ENCODE measurements around the gene SEMA3B. TPM values are rescaled to one million over a fixed set of nuclear protein-coding genes. Genes with fewer than 3 reads are reported as not detected.
A peak's percentile ranks its signal among the peaks of the same experiment; 100 is the strongest.

SEMA3B gene
- total and polyA plus RNA-seq, 4 donors: 39.6 to 95.7 (median 61.7) TPM

- Histone ChIP-seq H3K4me1 (ENCODE audit: control insufficient read depth in 5 of 5, insufficient read depth in 5 of 5, low read length in 5 of 5) (peaks cover 10 to 31% (median 17%) of the 10 kb centered on the region in 5 donors), H3K36me3 (ENCODE audit: control insufficient read depth in 4 of 4, insufficient read depth in 4 of 4, low read length in 4 of 4) (peaks cover 0 to 4% (median 0%) of the 10 kb centered on the region in 4 donors)
- 0 to 1% methylated on average over 61 of the region's 61 CpGs for WGBS, 2 donors
Measured at GRCh38 chr3:50298836-50299637, 30.1 kb downstream of the SEMA3B start, which contains the start of the genes HYAL3 and NAA80. Gene HYAL3, minus strand, starts transcription at chr3:50299405. Its CDS starts 3,803 bp downstream, at chr3:50295602. Gene NAA80, minus strand, starts transcription at chr3:50299405. Its CDS starts 1,942 bp downstream, at chr3:50297463.

GRCh38 chr3:50299638-50299928 lies 30.6 kb downstream of the SEMA3B start:
- ATAC-seq (ENCODE audit: insufficient read depth, low FRiP score) (no peak), DNase-seq (no peak)
- no peaks in the 10 kb centered on the region for H3K9me3 ChIP-seq (ENCODE audit: control insufficient read depth in 4 of 4, insufficient read depth in 3 of 4, low read length in 3 of 4)
- H3K36me3 ChIP-seq (ENCODE audit: control insufficient read depth in 4 of 4, insufficient read depth in 4 of 4, low read length in 4 of 4): peaks cover 0 to 4% (median 0%) of the 10 kb centered on the region in 4 donors
- no peaks in the 10 kb centered on the region for H3K27me3 ChIP-seq (ENCODE audit: control insufficient read depth in 3 of 3, insufficient read depth in 3 of 3, low read length in 2 of 3)
- H3K27ac ChIP-seq (ENCODE audit: low read depth in 1 of 2, low read length in 1 of 2): peak overlapping the region; percentile 85 to 95
- H3K9ac ChIP-seq (ENCODE audit: insufficient read depth in 1 of 2, low read length in 2 of 2): peak overlapping the region; percentile 51 to 85
- TF ChIP-seq CTCF (IDR thresholded peaks at IDR 0.05; ENCODE audit: control extremely low read depth, extremely low read depth): no peak
- 1% methylated on average over 12 of the region's 12 CpGs for WGBS, 2 donors
- peak overlapping the region; percentile 6 for H3K4me3 ChIP-seq
- H3K4me1 ChIP-seq (ENCODE audit: control insufficient read depth in 5 of 5, insufficient read depth in 5 of 5, low read length in 5 of 5): peaks cover 10 to 31% (median 17%) of the 10 kb centered on the region in 5 donors

More at GRCh38 chr3:50298836-50299637, 30.1 kb downstream of the SEMA3B start, which contains the start of the genes HYAL3 and NAA80:
- Histone ChIP-seq H3K9ac (ENCODE audit: insufficient read depth in 1 of 2, low read length in 2 of 2) (peak within 1 kb of the TSS; percentile 51 to 85), H3K27ac (ENCODE audit: low read depth in 1 of 2, low read length in 1 of 2) (peak within 1 kb of the TSS; percentile 86 to 95), H3K27me3 (ENCODE audit: control insufficient read depth in 3 of 3, insufficient read depth in 3 of 3, low read length in 2 of 3) (no peaks in the 10 kb centered on the region), H3K9me3 (ENCODE audit: control insufficient read depth in 4 of 4, insufficient read depth in 3 of 4, low read length in 3 of 4) (no peaks in the 10 kb centered on the region), H3K4me3 (peak within 1 kb of the TSS; percentile 45)
- peak; percentile 91 for ATAC-seq (ENCODE audit: insufficient read depth, low FRiP score)
- DNase-seq: peak; percentile 100
- peak; percentile 1 for TF ChIP-seq CTCF (IDR thresholded peaks at IDR 0.05; ENCODE audit: control extremely low read depth, extremely low read depth)

- DNase-seq (peak in 1 of 3 donors; percentile 44), ATAC-seq (ENCODE audit: insufficient read depth, low FRiP score) (no peak)
- peaks cover 0 to 4% (median 0%) of the 10 kb centered on the region in 4 donors for H3K36me3 ChIP-seq (ENCODE audit: control insufficient read depth in 4 of 4, insufficient read depth in 4 of 4, low read length in 4 of 4)
- peak overlapping the region; percentile 6 for H3K4me3 ChIP-seq
- no peaks in the 10 kb centered on the region for H3K27me3 ChIP-seq (ENCODE audit: control insufficient read depth in 3 of 3, insufficient read depth in 3 of 3, low read length in 2 of 3)
- no peak for TF ChIP-seq CTCF (IDR thresholded peaks at IDR 0.05; ENCODE audit: control extremely low read depth, extremely low read depth)
- peak overlapping the region; percentile 51 to 85 for H3K9ac ChIP-seq (ENCODE audit: insufficient read depth in 1 of 2, low read length in 2 of 2)
- peaks cover 10 to 31% (median 17%) of the 10 kb centered on the region in 5 donors for H3K4me1 ChIP-seq (ENCODE audit: control insufficient read depth in 5 of 5, insufficient read depth in 5 of 5, low read length in 5 of 5)
- H3K9me3 ChIP-seq (ENCODE audit: control insufficient read depth in 4 of 4, insufficient read depth in 3 of 4, low read length in 3 of 4): no peaks in the 10 kb centered on the region
- peak overlapping the region; percentile 85 to 95 for H3K27ac ChIP-seq (ENCODE audit: low read depth in 1 of 2, low read length in 1 of 2)
- WGBS, 2 donors: 37 to 41% methylated on average over 12 of the region's 12 CpGs
Measured at GRCh38 chr3:50299929-50300680, 31.2 kb downstream of the SEMA3B start.
